B cell (primary cell): ENCODE results near the gene IGFLR1. TPM values are rescaled to one million over a fixed set of nuclear protein-coding genes. Genes with fewer than 3 reads are reported as not detected.

ENCODE experiments used
- ATAC-seq: fragments of 200-7000 bp; cut with Tn5 transposase; one replicate; pipeline ENCODE4 v1.10.0; 2021; ENCODE audit warnings: low read depth, mild to moderate bottlenecking, moderate number of reproducible peaks, moderate library complexity
- CTCF ChIA-PET: fragments of 350-600 bp; sonication (Branson Sonifier 250); formaldehyde crosslinking; loops from one replicate; lab custom pipeline; 2021; ENCODE audit warnings: antibody characterized with exemption, inconsistent platforms; lab: Charles Lee
- POLR2A ChIA-PET: fragments of 350-600 bp; sonication (Branson Sonifier 250); formaldehyde crosslinking; loops from one replicate; lab custom pipeline; 2021; ENCODE audit warnings: antibody characterized with exemption; lab: Charles Lee
- DNase-seq: peaks from one replicate; pipeline ENCODE4 v3.0.0; 2013
- H2AFZ ChIP-seq: 2 replicates; pipeline ENCODE4 v1.6.1; 2012; ENCODE audit warnings: mild to moderate bottlenecking, low read depth, low read length; ENCODE audit not compliant: insufficient read depth, poor library complexity, severe bottlenecking
- H3K27ac ChIP-seq, 2 donors: 1 replicate in 1 of 2; 2 replicates in 1 of 2; pipeline ENCODE4 v1.5.1; 2012 to 2013; ENCODE audit warnings: low read length in 2 of 2, mild to moderate bottlenecking in 2 of 2, moderate library complexity in 1 of 2
- H3K27me3 ChIP-seq, 4 experiments: fragments of 200-600 bp in 1 of 4; sonication (generic) in 1 of 4; replicated peaks in 1 of 4; 1 replicate in 2 of 4; 2 replicates in 2 of 4; pipeline versions ENCODE4 v1.6.1 to v1.7.0; 2013 to 2016; ENCODE audit warnings: low read length in 3 of 4, mild to moderate bottlenecking in 2 of 4, mixed read lengths in 1 of 4, moderate library complexity in 1 of 4; ENCODE audit not compliant: insufficient read depth in 4 of 4, control insufficient read depth in 3 of 4; ENCODE audit errors: control extremely low read depth in 1 of 4
- H3K36me3 ChIP-seq, 2 experiments: replicated peaks in 1 of 2; 1 replicate in 1 of 2; 2 replicates in 1 of 2; pipeline versions ENCODE4 v1.6.1 to v1.7.1; 2013; ENCODE audit warnings: low read length in 1 of 2; ENCODE audit not compliant: insufficient read depth in 2 of 2, control insufficient read depth in 1 of 2; ENCODE audit errors: control extremely low read depth in 1 of 2, extremely low read depth in 1 of 2
- H3K4me1 ChIP-seq, 2 donors: fragments of 200-600 bp in 1 of 2; sonication (generic) in 1 of 2; 1 replicate in 1 of 2; 2 replicates in 1 of 2; pipeline versions ENCODE4 v1.5.1 to v1.6.1; 2013 to 2017; ENCODE audit warnings: low read length in 2 of 2; ENCODE audit not compliant: control insufficient read depth in 2 of 2, insufficient read depth in 2 of 2
- H3K4me2 ChIP-seq: replicated peaks from 2 replicates; pipeline ENCODE3; 2012; ENCODE audit warnings: mild to moderate bottlenecking, low read depth, low read length; ENCODE audit not compliant: poor library complexity, severe bottlenecking
- H3K4me3 ChIP-seq, 5 experiments: fragments of 200-600 bp in 1 of 5; sonication (generic) in 1 of 5; 1 replicate in 3 of 5; 2 replicates in 2 of 5; pipeline versions ENCODE4 v1.5.1 to v1.7.0; 2011 to 2016; ENCODE audit warnings: low read length in 4 of 5, mild to moderate bottlenecking in 4 of 5, low read depth in 2 of 5, control low read depth in 1 of 5, moderate library complexity in 1 of 5; ENCODE audit not compliant: insufficient read depth in 1 of 5; ENCODE audit errors: control extremely low read depth in 1 of 5, extremely low read depth in 1 of 5
- H3K79me2 ChIP-seq: fragments of 200-600 bp; sonication (generic); one replicate; pipeline ENCODE4 v1.6.0; 2016; ENCODE audit warnings: low read length; ENCODE audit not compliant: control insufficient read depth, insufficient read depth
- H3K9ac ChIP-seq: fragments of 200-600 bp; sonication (generic); 2 replicates; pipeline ENCODE4 v1.6.1; 2017; ENCODE audit warnings: mild to moderate bottlenecking, low read length, moderate library complexity
- H3K9me3 ChIP-seq, 3 donors: one replicate each; pipeline versions ENCODE4 v1.6.1 to v1.7.1; 2013; ENCODE audit warnings: low read length in 2 of 3; ENCODE audit not compliant: control insufficient read depth in 2 of 3, insufficient read depth in 1 of 3; ENCODE audit errors: control extremely low read depth in 1 of 3
- H4K20me1 ChIP-seq: 2 replicates; pipeline ENCODE4 v1.6.0; 2012; ENCODE audit warnings: mild to moderate bottlenecking, low read length; ENCODE audit not compliant: insufficient read depth, control insufficient read depth, poor library complexity, severe bottlenecking
- H3K27ac Mint-ChIP-seq: one replicate; pipeline ENCODE4 v1.8.0; 2021; ENCODE audit warnings: mixed read lengths
- H3K27me3 Mint-ChIP-seq: one replicate; pipeline ENCODE4 v1.8.0; 2021; ENCODE audit warnings: mixed read lengths
- H3K4me1 Mint-ChIP-seq: one replicate; pipeline ENCODE4 v1.8.0; 2021; ENCODE audit warnings: mixed read lengths
- H3K4me3 Mint-ChIP-seq: one replicate; pipeline ENCODE4 v1.8.0; 2021; ENCODE audit warnings: mixed read lengths
- H3K9me3 Mint-ChIP-seq: one replicate; pipeline ENCODE4 v1.8.0; 2022; ENCODE audit warnings: mixed read lengths; ENCODE audit not compliant: insufficient read depth
- EZH2 ChIP-seq: IDR thresholded peaks from 2 replicates; pipeline ENCODE4 v1.6.1; 2012; ENCODE audit warnings: borderline replicate concordance, low read depth, mild to moderate bottlenecking, moderate library complexity, low read length; ENCODE audit not compliant: insufficient read depth, poor library complexity, severe bottlenecking
- WGBS: methylation state at CpG from one replicate; pipeline ENCODE4 v1.1.5; 2013; ENCODE audit warnings: missing lambda C conversion rate; ENCODE audit not compliant: insufficient coverage; 5-methylcytosine and 5-hydroxymethylcytosine counted together
- intact Hi-C: fragments of 100-400 bp; cut with micrococcal nuclease; formaldehyde crosslinking; loops from one replicate; pipeline ENCODE4 v1.10.0; 2022
- polyA plus RNA-seq: library from polyadenylated mRNA; depleted of rRNA; stranded (reverse); fragments of >200 nt; gene quantifications from 2 replicates; pipeline ENCODE4 v1.2.3, GENCODE V29; 2012
- total RNA-seq, 2 donors: library from RNA; stranded (reverse); fragments of 120-200 nt in 1 of 2; gene quantifications; 1 replicate in 1 of 2; 2 replicates in 1 of 2; pipeline versions ENCODE4 v1.2.3 to v1.2.4, GENCODE V29; 2013 to 2022
- TF ChIP-seq, protein P1 (sequence below): fragments of 200-600 bp; IDR thresholded peaks from one replicate; pipeline ENCODE4 v1.8.0; 2022; ENCODE audit warnings: antibody characterized with exemption, mild to moderate bottlenecking

Gene IGFLR1
- total and polyA plus RNA-seq, 2 donors (not counting 1 experiment from before 2014, with no cell fraction given): 130 to 245 TPM

DNA sequence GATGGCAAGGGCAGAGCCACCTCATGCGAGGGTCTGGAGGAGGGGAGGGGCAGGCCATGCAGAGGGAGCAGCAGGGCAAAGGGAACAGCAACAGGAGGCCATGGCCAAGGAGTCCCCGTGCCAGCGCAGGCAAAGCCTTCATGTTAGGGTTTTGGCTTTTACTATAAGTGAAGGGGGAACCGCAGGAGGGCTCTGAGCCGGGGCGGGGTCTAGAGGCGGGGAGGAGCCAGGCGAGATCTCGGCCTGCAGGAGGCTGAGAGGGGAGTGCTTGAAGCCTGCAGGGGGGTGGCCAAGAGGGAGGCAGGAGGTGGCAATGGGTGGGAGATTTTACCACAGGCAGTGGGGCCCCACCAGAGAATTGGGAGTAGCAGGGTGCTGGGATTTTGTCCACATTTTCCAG lies 39.4 kb upstream of the IGFLR1 start:
- 97% methylated on average over 6 of the region's 9 CpGs for WGBS
- Mint-ChIP-seq H3K9me3 (no peaks in the 10 kb centered on the region), H3K4me3 (no peak overlapping the region), H3K4me1 (no peaks in the 10 kb centered on the region), H3K27ac (no peak overlapping the region), H3K27me3 (no peaks in the 10 kb centered on the region)
- TF ChIP-seq EZH2: no peak
- Histone ChIP-seq H3K79me2 (no peaks in the 10 kb centered on the region), H3K4me3 (no peak overlapping the region), H3K9me3 (no peaks in the 10 kb centered on the region), H3K36me3 (peaks cover 0 to 5% of the 10 kb centered on the region in 2 experiments), H3K27me3 (no peaks in the 10 kb centered on the region), H3K27ac (no peak overlapping the region), H3K4me2 (no peak overlapping the region), H3K4me1 (no peaks in the 10 kb centered on the region), H4K20me1 (no peaks in the 10 kb centered on the region), H2AFZ (no peak overlapping the region), H3K9ac (no peak overlapping the region)
- ChIA-PET CTCF (no interaction called here), POLR2A (no interaction called here)
- DNase-seq (no peak), ATAC-seq (no peak)
- intact Hi-C loops: no loop called here

DNA sequence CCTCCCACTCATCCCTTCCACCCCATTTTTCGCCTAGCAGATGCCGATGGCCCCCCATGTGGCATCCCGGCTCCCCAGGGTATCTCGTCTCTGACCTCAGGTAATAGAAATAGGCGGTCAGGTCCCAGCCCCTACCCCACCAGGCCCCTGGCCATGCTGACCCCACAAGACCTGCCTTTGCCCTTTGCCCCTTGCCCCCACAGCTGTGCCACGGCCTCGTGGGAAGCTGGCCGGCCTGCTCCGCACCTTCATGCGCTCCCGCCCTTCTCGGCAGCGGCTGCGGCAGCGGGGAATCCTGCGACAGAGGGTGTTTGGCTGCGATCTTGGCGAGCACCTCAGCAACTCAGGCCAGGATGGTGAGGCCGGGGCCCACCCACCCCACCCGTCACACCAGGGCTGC lies 38.5 kb upstream of the IGFLR1 start:
- H3K27ac Mint-ChIP-seq: no peak overlapping the region
- peaks cover 2% of the 10 kb centered on the region for H3K4me1 Mint-ChIP-seq
- intact Hi-C loops: no loop called here
- ChIA-PET POLR2A (no interaction called here), CTCF (no interaction called here)
- DNase-seq (no peak), ATAC-seq (no peak)
- Histone ChIP-seq H3K27me3 (no peaks in the 10 kb centered on the region), H2AFZ (no peak overlapping the region), H3K4me2 (no peak overlapping the region), H3K36me3 (peaks cover 0 to 5% of the 10 kb centered on the region in 2 experiments), H3K9me3 (no peaks in the 10 kb centered on the region), H4K20me1 (no peaks in the 10 kb centered on the region), H3K4me3 (no peak overlapping the region), H3K9ac (no peak overlapping the region), H3K4me1 (peaks cover 6 to 8% of the 10 kb centered on the region in 2 donors), H3K79me2 (peaks cover 4% of the 10 kb centered on the region), H3K27ac (no peak overlapping the region)
- no peaks in the 10 kb centered on the region for H3K27me3 Mint-ChIP-seq
- TF ChIP-seq, protein P1, sequence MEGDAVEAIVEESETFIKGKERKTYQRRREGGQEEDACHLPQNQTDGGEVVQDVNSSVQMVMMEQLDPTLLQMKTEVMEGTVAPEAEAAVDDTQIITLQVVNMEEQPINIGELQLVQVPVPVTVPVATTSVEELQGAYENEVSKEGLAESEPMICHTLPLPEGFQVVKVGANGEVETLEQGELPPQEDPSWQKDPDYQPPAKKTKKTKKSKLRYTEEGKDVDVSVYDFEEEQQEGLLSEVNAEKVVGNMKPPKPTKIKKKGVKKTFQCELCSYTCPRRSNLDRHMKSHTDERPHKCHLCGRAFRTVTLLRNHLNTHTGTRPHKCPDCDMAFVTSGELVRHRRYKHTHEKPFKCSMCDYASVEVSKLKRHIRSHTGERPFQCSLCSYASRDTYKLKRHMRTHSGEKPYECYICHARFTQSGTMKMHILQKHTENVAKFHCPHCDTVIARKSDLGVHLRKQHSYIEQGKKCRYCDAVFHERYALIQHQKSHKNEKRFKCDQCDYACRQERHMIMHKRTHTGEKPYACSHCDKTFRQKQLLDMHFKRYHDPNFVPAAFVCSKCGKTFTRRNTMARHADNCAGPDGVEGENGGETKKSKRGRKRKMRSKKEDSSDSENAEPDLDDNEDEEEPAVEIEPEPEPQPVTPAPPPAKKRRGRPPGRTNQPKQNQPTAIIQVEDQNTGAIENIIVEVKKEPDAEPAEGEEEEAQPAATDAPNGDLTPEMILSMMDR: no peak
- TF ChIP-seq EZH2: no peak
- 97% methylated on average over 18 of the region's 20 CpGs for WGBS
- H3K4me3 Mint-ChIP-seq: no peak overlapping the region
- H3K9me3 Mint-ChIP-seq: no peaks in the 10 kb centered on the region
